ENCODE results near the gene HAS3. TPM values are rescaled to one million over a fixed set of nuclear protein-coding genes. Genes with fewer than 3 reads are reported as not detected.

Gene HAS3
- total RNA-seq, 1 experiment from 2014 or later = 100 TPM

DNA sequence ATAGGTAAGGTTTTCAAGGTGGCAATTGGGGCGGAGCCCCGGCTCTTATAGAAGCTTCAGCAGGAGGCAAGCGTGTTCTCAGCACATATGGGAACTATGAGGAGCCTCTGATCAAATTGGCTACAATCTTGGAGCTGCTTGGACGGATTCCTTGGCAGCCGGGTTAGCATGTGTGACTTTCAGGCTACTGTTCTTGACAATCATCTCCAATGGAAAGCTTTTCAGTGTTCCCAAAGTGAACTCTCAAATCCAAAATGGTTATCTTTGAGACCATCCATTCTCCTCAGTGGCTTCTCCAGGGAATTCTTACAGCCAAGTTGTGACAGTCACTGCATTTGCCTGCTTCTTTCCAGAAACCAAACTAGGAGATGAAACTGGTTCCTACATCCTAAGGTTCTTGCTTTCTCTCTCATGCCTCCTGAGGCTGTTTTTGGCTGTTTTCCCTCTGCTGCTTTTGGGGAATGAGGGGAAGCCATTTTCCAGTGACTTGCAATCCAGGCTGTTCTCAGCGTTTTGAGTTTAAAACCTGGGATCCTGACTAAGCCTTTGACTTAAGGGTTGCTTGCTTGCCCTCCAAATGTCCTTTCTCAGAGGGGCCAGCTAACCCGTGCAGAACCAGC, 10.9 kb downstream of the HAS3 start:
- Mint-ChIP-seq H3K9me3 (no peaks in the 10 kb centered on the region; a peak in 2 of 5 replicates), H3K4me1 (peaks cover 0 to 10% of the 10 kb centered on the region in 2 experiments; a peak in 1 of 4 replicates), H3K27ac (0 out of 7 replicates have a peak overlapping the region, but pooled peaks of 1 of the 3 experiments have one; percentile 68), H3K27me3 (ENCODE audit: low read depth) (no peaks in the 10 kb centered on the region), H3K36me3 (ENCODE audit: insufficient read depth in 1 of 3, low read depth in 3 of 3) (peaks cover 85 to 98% (median 88%) of the 10 kb centered on the region in 3 experiments), H3K4me3 (no peak overlapping the region)
- H4K5ac ChIP-seq (ENCODE audit: insufficient read length, low read depth, low read length) = no peak overlapping the region
- no peak overlapping the region for H2AK5ac ChIP-seq (ENCODE audit: insufficient read length, low read length)
- no peak overlapping the region for H4K91ac ChIP-seq (ENCODE audit: insufficient read length, low read depth, low read length)
- H3K4me1 ChIP-seq (ENCODE audit: insufficient read depth, low read length) = no peaks in the 10 kb centered on the region
- no peak overlapping the region for H3K23ac ChIP-seq (ENCODE audit: insufficient read length, low read depth, low read length)
- H4K8ac ChIP-seq (replicated peaks; ENCODE audit: insufficient read length, low read depth, low read length) = no peak overlapping the region
- H2BK20ac ChIP-seq (ENCODE audit: low read depth, low read length, poor library complexity, severe bottlenecking) = no peak overlapping the region
- TF ChIP-seq, protein P1, sequence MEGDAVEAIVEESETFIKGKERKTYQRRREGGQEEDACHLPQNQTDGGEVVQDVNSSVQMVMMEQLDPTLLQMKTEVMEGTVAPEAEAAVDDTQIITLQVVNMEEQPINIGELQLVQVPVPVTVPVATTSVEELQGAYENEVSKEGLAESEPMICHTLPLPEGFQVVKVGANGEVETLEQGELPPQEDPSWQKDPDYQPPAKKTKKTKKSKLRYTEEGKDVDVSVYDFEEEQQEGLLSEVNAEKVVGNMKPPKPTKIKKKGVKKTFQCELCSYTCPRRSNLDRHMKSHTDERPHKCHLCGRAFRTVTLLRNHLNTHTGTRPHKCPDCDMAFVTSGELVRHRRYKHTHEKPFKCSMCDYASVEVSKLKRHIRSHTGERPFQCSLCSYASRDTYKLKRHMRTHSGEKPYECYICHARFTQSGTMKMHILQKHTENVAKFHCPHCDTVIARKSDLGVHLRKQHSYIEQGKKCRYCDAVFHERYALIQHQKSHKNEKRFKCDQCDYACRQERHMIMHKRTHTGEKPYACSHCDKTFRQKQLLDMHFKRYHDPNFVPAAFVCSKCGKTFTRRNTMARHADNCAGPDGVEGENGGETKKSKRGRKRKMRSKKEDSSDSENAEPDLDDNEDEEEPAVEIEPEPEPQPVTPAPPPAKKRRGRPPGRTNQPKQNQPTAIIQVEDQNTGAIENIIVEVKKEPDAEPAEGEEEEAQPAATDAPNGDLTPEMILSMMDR (conservative IDR thresholded peaks at IDR 0.05) = no peak
- H3K79me2 ChIP-seq (ENCODE audit: insufficient read depth, low read length) = no peaks in the 10 kb centered on the region; the same call in 1 of the 2 replicates
- DNase-seq = no peak
- no peaks in the 10 kb centered on the region for H3K79me1 ChIP-seq (ENCODE audit: insufficient read depth, low read depth, low read length, poor library complexity, severe bottlenecking)
- no peak overlapping the region for H2AFZ ChIP-seq (ENCODE audit: low read length)
- H3K4ac ChIP-seq (ENCODE audit: low read depth, low read length) = no peak overlapping the region
- H2BK5ac ChIP-seq (ENCODE audit: insufficient read length, low read length) = no peak overlapping the region
- no peak overlapping the region for H3K9ac ChIP-seq (ENCODE audit: extremely low read depth, insufficient read length, low read length)
- no peak overlapping the region for H3K56ac ChIP-seq (ENCODE audit: insufficient read length, low read depth, low read length)
- no peak overlapping the region for H2BK12ac ChIP-seq (ENCODE audit: insufficient read length, low read depth, low read length)
- no peak overlapping the region for H2BK120ac ChIP-seq (ENCODE audit: low read depth, low read length, poor library complexity, severe bottlenecking)
- H3K18ac ChIP-seq (ENCODE audit: insufficient read length, low read depth, low read length) = no peak overlapping the region
- no peak overlapping the region for H2BK15ac ChIP-seq (ENCODE audit: low read depth, low read length)
- H3K23me2 ChIP-seq (ENCODE audit: insufficient read length, low read depth, low read length, poor library complexity, severe bottlenecking) = no peaks in the 10 kb centered on the region
- H3K27me3 ChIP-seq (ENCODE audit: insufficient read depth, low read length) = no peaks in the 10 kb centered on the region
- no peak overlapping the region for H3K14ac ChIP-seq (ENCODE audit: insufficient read depth, low read length)
- H3K27ac ChIP-seq (ENCODE audit: insufficient read length, low read depth, low read length) = no peak overlapping the region
- H4K20me1 ChIP-seq (ENCODE audit: control insufficient read depth, insufficient read depth, insufficient read length) = no peaks in the 10 kb centered on the region
- no peak overlapping the region for H3K4me2 ChIP-seq (ENCODE audit: insufficient read depth, insufficient read length, low read length)
- H3T11ph ChIP-seq (ENCODE audit: low read length) = no peak overlapping the region
- WGBS (ENCODE audit: extremely low coverage, insufficient read length, low lambda C conversion rate) = no CpG with 5 or more reads among the region's 7 CpGs
- no peaks in the 10 kb centered on the region for H3K9me3 ChIP-seq (ENCODE audit: control insufficient read depth, low read depth, low read length)

Data from H9 (cell line).